SK-N-SH (cell line): Measurements from ENCODE around the gene PTPRJ. TPM values are rescaled to one million over a fixed set of nuclear protein-coding genes. Genes with fewer than 3 reads are reported as not detected.

Experiments
- CTCF ChIA-PET: fragments of 300-600, 350-600 bp; formaldehyde crosslinking; extraction: SDS; loops from one replicate; lab custom pipeline; 2021; lab: Yijun Ruan, JAX
- POLR2A ChIA-PET: fragments of 350-600 bp; sonication (Branson Sonifier 250); formaldehyde crosslinking; extraction: SDS; loops from one replicate; lab custom pipeline; 2020; ENCODE audit warnings: antibody characterized with exemption, inconsistent platforms; lab: Yijun Ruan, JAX
- DNase-seq: peaks from one replicate; pipeline ENCODE4 v3.0.0; 2012
- H2AFZ ChIP-seq: fragments of 200-600 bp; sonication (generic); 2 replicates; pipeline ENCODE4 v1.8.1; 2016; ENCODE audit warnings: antibody characterized with exemption, mild to moderate bottlenecking, low read depth
- H3F3A ChIP-seq: fragments of 200-600 bp; sonication (generic); replicated peaks from 2 replicates; pipeline ENCODE3; 2016; ENCODE audit warnings: antibody characterized with exemption, mild to moderate bottlenecking; ENCODE audit not compliant: insufficient read depth
- H3K27ac ChIP-seq, 2 experiments: fragments of 200-500 bp in 1 of 2; fragments of 200-600 bp in 1 of 2; sonication (Bioruptor generic) in 1 of 2; sonication (generic), shearing (Covaris generic) in 1 of 2; 2 replicates each; pipeline versions ENCODE4 v1.5.1 to v1.6.1; 2014 to 2016; ENCODE audit warnings: low read depth in 2 of 2, inconsistent platforms in 1 of 2, low read length in 1 of 2, mild to moderate bottlenecking in 1 of 2, mixed read lengths in 1 of 2
- H3K27me3 ChIP-seq: fragments of 200-600 bp; sonication (generic), shearing (Covaris generic); 2 replicates; pipeline ENCODE4 v1.6.1; 2016; ENCODE audit warnings: mixed run types; ENCODE audit not compliant: insufficient read depth
- H3K36me3 ChIP-seq, 2 experiments: fragments of 200-500 bp in 1 of 2; fragments of 200-600 bp in 1 of 2; sonication (Bioruptor generic) in 1 of 2; sonication (generic) in 1 of 2; replicated peaks in 1 of 2; 2 replicates each; pipeline versions ENCODE3 to v1.5.1; 2014 to 2016; ENCODE audit warnings: low read length in 1 of 2, mild to moderate bottlenecking in 1 of 2; ENCODE audit not compliant: insufficient read depth in 2 of 2, control insufficient read depth in 1 of 2
- H3K4me1 ChIP-seq, 2 experiments: fragments of 200-500 bp in 1 of 2; fragments of 200-600 bp in 1 of 2; sonication (Bioruptor generic) in 1 of 2; sonication (generic), shearing (Covaris generic) in 1 of 2; 2 replicates each; pipeline versions ENCODE4 v1.5.1 to v1.6.1; 2014 to 2016; ENCODE audit warnings: low read depth in 1 of 2, low read length in 1 of 2, mixed run types in 1 of 2; ENCODE audit not compliant: insufficient read depth in 2 of 2, control insufficient read depth in 1 of 2
- H3K4me2 ChIP-seq: fragments of 200-600 bp; sonication (generic), shearing (Covaris generic); 2 replicates; pipeline ENCODE4 v1.6.1; 2017; ENCODE audit warnings: mixed run types
- H3K4me3 ChIP-seq, 2 experiments: fragments of 200-500 bp in 1 of 2; fragments of 200-600 bp in 1 of 2; sonication (Bioruptor generic) in 1 of 2; sonication (generic), shearing (Covaris generic) in 1 of 2; 2 replicates each; pipeline versions ENCODE4 v1.5.1 to v1.8.1; 2014 to 2016; ENCODE audit warnings: low read depth in 2 of 2, inconsistent platforms in 1 of 2, low read length in 1 of 2, mild to moderate bottlenecking in 1 of 2, mixed read lengths in 1 of 2, moderate library complexity in 1 of 2
- H3K79me2 ChIP-seq: fragments of 200-600 bp; sonication (generic); 2 replicates; pipeline ENCODE4 v1.8.1; 2017; ENCODE audit warnings: mild to moderate bottlenecking; ENCODE audit not compliant: insufficient read depth
- H3K9ac ChIP-seq: fragments of 200-600 bp; sonication (generic); 2 replicates; pipeline ENCODE4 v1.6.1; 2017; ENCODE audit warnings: mixed run types
- H3K9me2 ChIP-seq: fragments of 200-600 bp; sonication (generic); 2 replicates; pipeline ENCODE4 v1.6.1; 2017; ENCODE audit warnings: mixed run types
- H3K9me3 ChIP-seq: fragments of 200-600 bp; sonication (generic); 2 replicates; pipeline ENCODE4 v1.6.1; 2017; ENCODE audit warnings: mixed run types, mild to moderate bottlenecking, moderate library complexity
- H4K20me1 ChIP-seq: fragments of 200-600 bp; sonication (generic); 2 replicates; pipeline ENCODE4 v1.6.1; 2017; ENCODE audit warnings: mild to moderate bottlenecking, mixed run types; ENCODE audit not compliant: insufficient read depth
- GABPA ChIP-seq: IDR thresholded peaks from 2 replicates; pipeline ENCODE4 v1.4.0; 2012; ENCODE audit warnings: low read depth, mild to moderate bottlenecking
- JUND ChIP-seq: IDR thresholded peaks from 2 replicates; pipeline ENCODE4 v1.4.0; 2012
- MAX ChIP-seq: IDR thresholded peaks from 2 replicates; pipeline ENCODE4 v1.4.0; 2012; ENCODE audit warnings: low read depth
- MEF2A ChIP-seq: IDR thresholded peaks from 2 replicates; pipeline ENCODE4 v1.4.0; 2012; ENCODE audit warnings: low read depth, borderline replicate concordance
- NRF1 ChIP-seq: IDR thresholded peaks from 2 replicates; pipeline ENCODE4 v1.6.1; 2012; ENCODE audit warnings: low read depth, mild to moderate bottlenecking, low read length
- POLR2AphosphoS5 ChIP-seq: IDR thresholded peaks from 2 replicates; pipeline ENCODE4 v1.6.1; 2012; ENCODE audit warnings: low read depth, low read length
- RAD21 ChIP-seq: IDR thresholded peaks from 2 replicates; pipeline ENCODE4 v1.6.1; 2012; ENCODE audit warnings: mild to moderate bottlenecking, low read length
- RCOR1 ChIP-seq: fragments of 150-350 bp; IDR thresholded peaks from 2 replicates; pipeline ENCODE4 v1.6.1; 2017; ENCODE audit warnings: antibody characterized with exemption, low read length
- RXRA ChIP-seq: IDR thresholded peaks from 2 replicates; pipeline ENCODE4 v1.4.0; 2012; ENCODE audit warnings: low read depth, mild to moderate bottlenecking, borderline replicate concordance
- SIN3A ChIP-seq: IDR thresholded peaks from 2 replicates; pipeline ENCODE4 v1.6.1; 2012; ENCODE audit warnings: low read depth, mild to moderate bottlenecking, low read length, moderate library complexity, borderline replicate concordance
- TCF12 ChIP-seq: IDR thresholded peaks from 2 replicates; pipeline ENCODE4 v1.4.0; 2012
- USF1 ChIP-seq: IDR thresholded peaks from 2 replicates; pipeline ENCODE4 v1.4.0; 2012; ENCODE audit warnings: low read depth, borderline replicate concordance
- USF2 ChIP-seq: fragments of 150-350 bp; IDR thresholded peaks from 2 replicates; pipeline ENCODE4 v1.6.1; 2017; ENCODE audit warnings: antibody characterized with exemption, low read length, low read depth, borderline replicate concordance
- WGBS: methylation state at CpG from one replicate; pipeline ENCODE4 v1.1.6; 2017; ENCODE audit warnings: low lambda C conversion rate; 5-methylcytosine and 5-hydroxymethylcytosine counted together
- polyA plus RNA-seq, 3 experiments: library from polyadenylated mRNA; depleted of rRNA; stranded (reverse); fragments of >200 nt; gene quantifications; 2 replicates each; pipeline ENCODE4 v1.2.3, GENCODE V29; 2012

PTPRJ gene
- polyA plus RNA-seq, 1 of the 3 experiments (the other 2 are of a cell fraction): 4.5 TPM

- Histone ChIP-seq H3K9me2 (no peaks in the 10 kb centered on the region), H3K9me3 (no peaks in the 10 kb centered on the region), H3K4me3 (no peak overlapping the region), H3K27ac (no peak overlapping the region), H3K27me3 (no peaks in the 10 kb centered on the region), H3F3A (peaks cover 5% of the 10 kb centered on the region), H3K9ac (no peak overlapping the region), H2AFZ (no peak overlapping the region), H3K36me3 (no peaks in the 10 kb centered on the region), H3K4me1 (peaks cover 12 to 37% of the 10 kb centered on the region in 2 experiments; a peak in 3 of 4 replicates), H3K79me2 (peaks cover 91% of the 10 kb centered on the region), H3K4me2 (no peak overlapping the region), H4K20me1 (peaks cover 24% of the 10 kb centered on the region)
- TF ChIP-seq TCF12 (no peak), JUND (no peak), MEF2A (no peak), SIN3A (no peak), RXRA (no peak), POLR2AphosphoS5 (no peak), MAX (no peak), NRF1 (no peak), USF1 (no peak), RCOR1 (no peak)
- no peak for DNase-seq
- ChIA-PET CTCF (interaction anchor here (0.8 to 1.0 kb wide), 2 partner anchors 8 to 11 kb away, joined by 3 read pairs; no protein-coding TSS in a partner anchor), POLR2A (interaction anchor here (0.8 kb wide), 1 partner anchor 53 kb away, joined by 6 read pairs; no protein-coding TSS in a partner anchor)
- WGBS: 94% methylated on average over 6 of the region's 6 CpGs
Measured at GRCh38 chr11:48032721-48033120, 52.4 kb downstream of the PTPRJ start.

GRCh38 chr11:48033918-48034341 is 53.6 kb downstream of the PTPRJ start:
- H3K27ac ChIP-seq: no peak overlapping the region
- H3K27me3 ChIP-seq: no peaks in the 10 kb centered on the region
- POLR2A ChIA-PET: no interaction called here
- no peak overlapping the region for H3K4me2 ChIP-seq
- peaks cover 11 to 35% of the 10 kb centered on the region in 2 experiments; a peak in 3 of 4 replicates for H3K4me1 ChIP-seq
- H3K9me2 ChIP-seq: no peaks in the 10 kb centered on the region
- H3K79me2 ChIP-seq: peaks cover 93% of the 10 kb centered on the region
- DNase-seq: no peak
- peaks cover 33% of the 10 kb centered on the region for H4K20me1 ChIP-seq
- H3K4me3 ChIP-seq: no peak overlapping the region
- 100% methylated on average over 3 of the region's 3 CpGs for WGBS
- CTCF ChIA-PET: no interaction called here
- H3F3A ChIP-seq: peaks cover 5% of the 10 kb centered on the region
- no peak for TF ChIP-seq GABPA
- no peak for TF ChIP-seq RAD21
- TF ChIP-seq USF2: no peak
- no peaks in the 10 kb centered on the region for H3K9me3 ChIP-seq
- no peak overlapping the region for H3K9ac ChIP-seq
- no peaks in the 10 kb centered on the region for H3K36me3 ChIP-seq
- H2AFZ ChIP-seq: no peak overlapping the region
